AG08396 (cell line): ENCODE data around the gene STARD13.

ENCODE experiments used
- DNase-seq: peaks from one replicate; pipeline ENCODE4 v3.0.0; 2012; ENCODE audit warnings: low spot score, mixed read lengths

STARD13 gene

DNA sequence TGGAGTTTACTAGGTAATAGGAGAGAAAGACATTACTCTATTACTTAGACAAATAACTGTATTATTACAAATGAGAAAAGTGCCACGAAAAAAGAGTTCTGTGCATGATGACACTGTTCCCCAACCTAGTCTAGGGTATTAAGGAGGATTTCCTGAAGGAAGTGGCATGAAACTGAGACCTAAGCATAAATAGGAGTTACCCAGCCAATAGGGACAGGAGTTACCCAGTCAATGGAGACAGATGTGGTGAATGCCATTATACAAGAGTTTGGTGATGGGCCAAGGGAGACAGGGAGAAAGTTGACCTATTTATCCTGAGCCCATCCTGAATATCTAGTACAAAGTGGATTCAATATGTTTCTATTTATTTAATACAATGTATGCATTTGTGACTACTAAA lies 203.9 kb downstream of the STARD13 start:
- DNase-seq, result no peak

DNA sequence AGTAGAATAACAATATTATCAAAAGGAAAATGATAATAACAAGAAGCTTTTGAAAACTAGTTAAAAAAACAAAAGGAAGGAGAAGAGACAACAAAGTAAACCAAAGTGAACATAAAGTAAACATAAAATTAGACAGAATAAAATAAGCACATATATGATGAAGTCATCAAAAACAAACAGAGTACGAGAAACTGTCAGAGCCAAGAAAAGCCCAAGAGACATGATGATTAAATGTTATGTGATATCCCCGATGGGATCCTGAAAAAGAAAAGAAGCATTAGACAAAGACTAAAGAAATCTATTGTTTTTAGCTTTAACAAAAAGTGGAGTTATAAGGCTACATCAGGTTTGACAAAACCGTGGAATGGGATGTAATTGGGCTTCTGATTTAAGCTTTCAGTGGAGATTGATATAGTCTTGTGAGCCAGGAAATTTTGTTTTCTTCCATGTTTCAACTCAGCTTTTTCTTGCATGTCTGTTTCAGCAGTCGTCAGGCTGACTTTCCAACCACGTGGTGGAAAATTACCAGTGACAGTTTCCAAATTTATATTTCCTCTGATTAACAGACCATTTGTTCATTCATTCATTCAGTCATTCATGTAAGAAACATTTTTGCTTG lies 204.5 kb downstream of the STARD13 start:
- DNase-seq, result no peak

DNA sequence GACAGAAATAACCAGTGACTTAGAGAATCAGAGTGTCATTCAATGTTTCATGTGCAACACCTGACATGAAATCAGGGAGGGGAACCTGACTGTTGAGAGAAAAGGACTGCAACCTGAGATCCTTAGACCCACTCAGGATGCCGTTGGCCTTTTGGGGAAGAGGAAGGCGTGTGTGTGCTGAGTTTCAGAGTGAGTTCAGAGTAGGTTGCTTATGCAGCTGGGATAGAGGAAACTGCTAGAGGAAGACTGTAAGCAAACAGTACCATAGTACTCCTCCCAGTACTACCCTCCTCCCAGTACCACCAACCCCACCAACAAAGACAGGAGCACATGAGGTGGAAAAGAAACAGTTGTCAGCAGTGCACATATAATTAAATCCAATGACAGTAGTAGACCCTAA lies 205.6 kb downstream of the STARD13 start:
- no peak for DNase-seq

DNA sequence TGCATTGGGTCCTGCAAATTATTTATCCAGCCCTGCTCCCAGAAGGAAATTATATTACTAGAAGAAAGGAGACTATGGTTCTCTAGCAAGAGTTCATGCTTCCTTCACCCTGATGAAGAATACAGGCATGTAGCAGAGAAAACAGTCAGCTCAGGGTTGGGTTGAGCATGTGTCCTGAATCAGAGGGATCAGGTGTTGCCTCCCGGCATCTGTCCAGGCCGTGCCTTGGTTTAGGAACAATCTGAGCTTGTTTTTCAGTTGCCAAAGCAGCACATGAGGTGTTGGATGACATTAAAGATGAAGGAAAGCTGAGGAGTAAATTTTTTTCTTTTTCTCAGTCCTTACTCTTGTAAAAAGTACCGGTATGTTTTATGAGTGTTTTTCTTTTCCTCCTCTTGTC lies 207.3 kb downstream of the STARD13 start:
- no peak for DNase-seq

DNA sequence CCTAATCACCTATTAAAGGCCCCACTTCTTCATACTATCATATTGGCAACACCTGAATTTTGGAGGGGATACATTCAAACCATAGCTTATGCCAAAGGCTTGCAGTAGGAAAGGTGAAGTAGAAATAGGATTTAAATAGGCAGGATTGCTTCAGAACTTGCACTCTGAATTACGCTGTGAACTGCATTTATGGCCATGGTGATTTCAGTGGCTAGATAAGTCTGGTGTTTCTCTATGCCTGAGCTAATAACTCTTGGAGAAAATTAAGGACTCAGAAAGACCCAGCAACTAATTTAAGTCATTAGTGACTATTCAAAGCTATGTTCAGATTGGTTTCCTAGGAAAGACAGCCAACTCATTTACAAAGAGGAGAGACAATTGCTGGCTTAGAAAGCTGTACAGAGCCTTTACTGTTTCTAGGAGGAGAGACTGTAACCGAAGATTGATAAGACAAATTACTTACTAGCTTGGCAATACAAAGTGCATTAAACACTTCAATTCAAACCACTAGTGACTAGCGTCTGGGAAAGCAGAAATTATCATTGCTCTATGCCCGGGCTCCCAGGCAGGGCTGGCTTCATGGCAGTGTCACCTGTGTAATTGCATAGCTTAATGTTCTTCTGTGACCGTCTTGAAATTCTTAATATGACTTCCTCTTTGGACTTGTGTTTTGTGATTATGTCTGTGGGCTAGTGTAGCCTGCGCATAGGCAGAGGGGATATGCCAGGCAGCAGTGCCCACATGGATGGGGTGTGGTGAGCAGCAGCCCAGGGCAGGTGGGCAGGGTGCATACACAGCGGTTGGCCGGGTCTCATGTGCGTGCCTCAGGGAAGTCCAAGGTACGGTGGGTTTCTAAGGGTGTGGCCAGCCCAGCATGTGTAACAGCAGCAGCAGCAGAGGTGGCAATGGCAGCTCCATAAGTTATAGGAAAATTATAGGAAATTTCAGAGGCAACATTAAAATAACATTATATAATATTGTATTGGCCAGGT lies 209.3 kb downstream of the STARD13 start:
- no peak for DNase-seq

DNA sequence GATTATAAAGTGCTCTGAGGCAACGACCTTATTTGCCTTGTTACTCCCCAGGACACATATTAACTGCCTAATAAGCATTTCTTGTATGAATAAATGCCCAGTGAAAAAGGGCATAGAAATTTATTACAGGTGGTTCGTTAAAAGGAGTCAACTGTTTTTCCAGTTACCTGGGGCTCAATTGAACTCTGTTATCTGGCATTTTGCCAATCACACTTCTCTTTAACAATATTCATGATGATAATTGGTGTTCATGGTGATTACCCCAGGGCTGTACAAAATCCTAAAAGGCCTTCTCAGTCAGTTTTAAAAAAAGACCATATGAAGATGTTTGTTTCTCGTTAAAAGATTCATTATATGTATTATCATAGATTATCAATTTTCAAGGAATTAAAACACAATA lies 212.2 kb downstream of the STARD13 start:
- DNase-seq, result no peak

DNA sequence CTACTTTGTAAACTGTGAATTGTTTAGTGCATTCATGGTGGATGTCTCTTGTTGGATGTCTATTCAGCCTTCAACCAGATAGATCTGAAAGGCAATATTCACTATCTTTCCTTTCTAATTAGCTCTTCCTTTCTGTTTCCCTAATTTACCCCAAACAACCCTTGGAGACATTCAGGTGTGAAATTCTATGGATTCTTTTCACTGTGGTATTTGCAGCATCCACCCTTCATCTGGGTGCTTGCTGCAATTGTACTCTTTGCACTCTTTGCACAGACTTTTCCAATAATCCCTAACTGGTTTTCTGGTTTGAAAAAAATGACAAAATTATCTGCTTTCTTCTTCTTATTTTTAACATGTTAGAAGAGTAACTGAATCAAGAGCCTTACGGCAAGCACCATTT lies 212.8 kb downstream of the STARD13 start:
- no peak for DNase-seq

DNA sequence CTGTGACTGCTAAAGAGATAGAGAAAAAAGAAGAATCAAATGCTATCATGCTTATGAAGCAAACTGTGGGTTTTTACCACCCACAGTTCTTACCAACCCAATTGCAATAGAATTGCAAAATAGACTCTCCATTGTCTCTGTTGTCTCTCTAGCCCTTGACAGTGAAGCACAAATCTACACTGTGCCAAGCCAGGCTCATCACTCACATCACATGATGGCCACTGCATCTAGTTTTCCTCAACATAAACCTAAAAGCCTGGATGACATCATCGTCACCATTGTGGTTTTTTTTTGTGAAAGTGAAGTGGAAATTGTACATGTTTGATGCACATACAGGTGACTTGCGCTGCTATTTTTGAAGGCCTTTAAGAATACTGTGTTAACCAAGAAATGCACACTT lies 213.3 kb downstream of the STARD13 start:
- DNase-seq, result no peak

DNA sequence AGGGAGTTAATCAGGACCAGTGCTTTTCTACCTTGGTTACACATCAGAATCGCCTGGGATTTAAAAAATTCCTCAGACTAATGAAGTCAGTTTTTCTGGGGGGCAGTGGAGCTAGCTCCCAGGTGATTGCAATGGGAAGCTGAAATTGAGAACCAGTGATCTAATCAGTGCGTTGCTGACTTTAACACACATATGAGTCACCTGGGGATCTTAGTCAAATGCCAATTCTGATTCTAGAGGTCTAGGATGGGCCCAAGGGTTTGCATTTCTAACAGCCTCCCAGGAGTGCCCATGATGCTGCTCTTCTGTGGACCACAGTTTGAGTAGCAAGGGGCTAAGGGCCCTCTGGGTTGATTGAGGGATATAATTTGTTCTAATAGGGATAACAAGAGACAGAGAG lies 214.8 kb downstream of the STARD13 start:
- no peak for DNase-seq

DNA sequence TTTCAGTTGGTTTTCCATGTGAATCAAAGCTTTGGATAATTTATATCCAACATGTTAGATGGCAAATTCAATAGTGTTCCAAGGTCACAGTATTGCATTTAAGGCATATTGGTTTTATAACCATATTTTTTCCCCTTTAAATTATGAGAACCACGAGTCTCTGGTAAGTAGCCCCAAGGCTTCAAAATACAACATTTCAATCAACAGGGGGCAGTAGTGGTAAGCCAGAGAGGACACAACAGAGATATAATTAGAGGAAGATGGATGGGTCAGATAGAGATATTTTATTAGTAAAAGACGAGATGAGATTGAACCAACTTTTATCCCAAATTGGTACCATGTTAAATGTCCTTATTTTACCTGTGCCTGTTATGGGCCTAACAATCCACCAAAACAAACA lies 216.2 kb downstream of the STARD13 start:
- DNase-seq, result no peak

DNA sequence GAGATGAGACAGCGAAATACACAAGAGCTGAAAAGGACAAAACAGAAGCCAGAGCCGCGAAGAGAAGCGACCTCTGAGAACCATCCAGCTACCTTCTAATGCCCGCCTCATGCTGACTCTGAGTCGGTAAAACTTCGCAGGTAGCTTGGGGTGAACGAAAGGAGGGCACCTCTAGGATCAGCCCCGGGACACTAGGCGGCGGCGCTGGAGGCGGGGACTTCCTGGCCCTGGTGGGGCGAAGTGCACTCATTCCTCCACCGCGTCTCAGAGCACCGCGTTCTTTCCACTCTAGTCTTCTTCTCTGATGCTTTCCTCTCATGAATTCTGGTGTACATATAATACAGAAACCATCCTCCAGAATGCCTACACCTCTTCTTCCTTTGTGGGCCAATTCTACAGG lies 219.2 kb downstream of the STARD13 start:
- no peak for DNase-seq

DNA sequence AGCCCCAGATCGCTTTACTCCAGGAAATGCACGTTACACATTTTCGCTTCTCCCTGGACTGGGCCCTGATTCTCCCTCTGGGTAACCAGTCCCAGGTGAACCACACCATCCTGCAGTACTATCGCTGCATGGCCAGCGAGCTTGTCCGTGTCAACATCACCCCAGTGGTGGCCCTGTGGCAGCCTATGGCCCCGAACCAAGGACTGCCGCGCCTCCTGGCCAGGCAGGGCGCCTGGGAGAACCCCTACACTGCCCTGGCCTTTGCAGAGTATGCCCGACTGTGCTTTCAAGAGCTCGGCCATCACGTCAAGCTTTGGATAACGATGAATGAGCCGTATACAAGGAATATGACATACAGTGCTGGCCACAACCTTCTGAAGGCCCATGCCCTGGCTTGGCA lies 224.7 kb downstream of the STARD13 start:
- no peak for DNase-seq

DNA sequence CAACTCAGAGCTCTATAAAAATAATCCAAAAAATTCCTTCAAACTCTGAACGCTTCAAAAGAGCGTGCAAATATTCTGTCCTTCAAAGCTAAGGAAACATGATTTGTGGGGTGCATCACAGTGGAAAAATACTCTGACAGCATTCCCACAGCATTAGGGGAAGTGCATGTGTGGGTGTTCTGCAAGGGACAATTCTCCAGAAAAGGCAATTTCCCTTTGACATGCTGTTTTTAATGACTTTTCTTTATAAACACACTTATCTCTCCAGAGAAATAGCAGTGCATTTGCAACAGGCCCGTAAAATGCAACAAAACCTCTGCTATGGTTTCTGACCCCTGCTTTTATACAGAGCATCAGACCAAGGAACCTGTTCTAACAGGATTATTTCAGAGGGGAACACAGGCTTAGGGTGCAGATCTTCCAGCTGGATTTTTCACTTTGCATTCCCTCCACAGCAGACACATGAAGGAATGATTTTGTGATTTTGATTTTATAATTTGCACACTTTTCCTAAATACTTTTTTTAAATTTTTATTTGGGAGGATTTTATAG lies 226.7 kb downstream of the STARD13 start:
- no peak for DNase-seq

DNA sequence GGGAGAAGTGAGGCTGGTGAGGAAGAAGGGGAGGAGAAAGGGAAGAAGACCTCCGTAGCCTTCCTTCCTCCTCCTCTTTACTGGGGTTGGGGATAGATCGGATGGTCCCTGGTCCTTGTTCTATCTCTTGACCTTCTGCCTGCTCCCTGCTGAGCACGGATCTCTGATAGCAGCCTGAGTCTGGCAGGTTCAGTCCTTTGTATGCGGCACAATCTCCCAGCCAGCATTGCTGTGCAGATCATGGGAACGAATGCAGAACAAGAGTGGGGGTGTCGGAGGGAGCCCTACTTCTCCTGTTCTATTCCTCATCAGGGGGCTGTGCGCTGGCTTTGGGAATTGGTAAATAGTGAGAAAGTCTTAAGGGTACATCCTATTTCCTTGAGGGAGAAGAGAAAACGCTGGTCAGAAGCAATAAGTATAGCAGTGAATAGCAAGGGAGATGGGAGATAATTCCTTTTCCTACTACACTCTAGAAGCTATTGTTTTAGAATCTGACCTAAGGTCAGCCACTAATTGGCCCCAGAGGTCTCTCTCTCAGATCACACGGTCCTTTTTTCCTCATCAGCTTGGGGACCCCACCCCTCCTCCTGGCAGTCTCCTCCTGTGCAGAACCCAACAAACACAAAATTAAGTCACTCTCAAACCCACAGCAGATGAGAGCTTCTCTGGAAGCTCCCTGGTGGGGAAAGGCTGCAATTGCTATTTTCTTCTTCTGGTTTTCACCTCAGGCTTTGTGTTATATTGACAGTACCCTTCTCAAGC lies 228.4 kb downstream of the STARD13 start:
- DNase-seq, result peak; percentile 45

DNA sequence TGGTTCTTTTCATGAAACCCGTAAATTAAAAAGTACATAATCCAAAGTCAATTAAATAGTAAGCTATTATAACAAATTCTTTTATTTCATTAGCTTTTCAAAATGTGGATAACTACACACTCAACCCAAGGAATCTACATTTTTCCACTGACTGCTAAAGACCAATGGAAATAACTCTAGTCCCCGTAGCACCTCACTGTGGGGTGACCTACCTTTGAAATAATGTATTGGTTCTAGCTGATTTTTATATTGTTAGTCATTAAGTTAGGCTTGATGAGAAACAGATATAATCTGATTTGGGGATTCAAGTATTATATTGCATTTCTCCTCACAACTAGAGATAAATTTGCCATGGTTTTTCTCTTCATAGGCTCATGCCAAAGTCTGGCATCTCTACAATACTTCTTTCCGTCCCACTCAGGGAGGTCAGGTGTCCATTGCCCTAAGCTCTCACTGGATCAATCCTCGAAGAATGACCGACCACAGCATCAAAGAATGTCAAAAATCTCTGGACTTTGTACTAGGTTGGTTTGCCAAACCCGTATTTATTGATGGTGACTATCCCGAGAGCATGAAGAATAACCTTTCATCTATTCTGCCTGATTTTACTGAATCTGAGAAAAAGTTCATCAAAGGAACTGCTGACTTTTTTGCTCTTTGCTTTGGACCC lies 232.0 kb downstream of the STARD13 start:
- DNase-seq, result peak; percentile 28
